HG02588 (cell line): ENCODE measurements around the gene TMEM184B.

ENCODE experiments used
- ATAC-seq: cut with Tn5 transposase; IDR thresholded peaks from one replicate; pipeline ENCODE4 v1.9.1; 2021; ENCODE audit warnings: mild to moderate bottlenecking, moderate library complexity; ENCODE audit not compliant: unreplicated experiment

Gene TMEM184B

DNA sequence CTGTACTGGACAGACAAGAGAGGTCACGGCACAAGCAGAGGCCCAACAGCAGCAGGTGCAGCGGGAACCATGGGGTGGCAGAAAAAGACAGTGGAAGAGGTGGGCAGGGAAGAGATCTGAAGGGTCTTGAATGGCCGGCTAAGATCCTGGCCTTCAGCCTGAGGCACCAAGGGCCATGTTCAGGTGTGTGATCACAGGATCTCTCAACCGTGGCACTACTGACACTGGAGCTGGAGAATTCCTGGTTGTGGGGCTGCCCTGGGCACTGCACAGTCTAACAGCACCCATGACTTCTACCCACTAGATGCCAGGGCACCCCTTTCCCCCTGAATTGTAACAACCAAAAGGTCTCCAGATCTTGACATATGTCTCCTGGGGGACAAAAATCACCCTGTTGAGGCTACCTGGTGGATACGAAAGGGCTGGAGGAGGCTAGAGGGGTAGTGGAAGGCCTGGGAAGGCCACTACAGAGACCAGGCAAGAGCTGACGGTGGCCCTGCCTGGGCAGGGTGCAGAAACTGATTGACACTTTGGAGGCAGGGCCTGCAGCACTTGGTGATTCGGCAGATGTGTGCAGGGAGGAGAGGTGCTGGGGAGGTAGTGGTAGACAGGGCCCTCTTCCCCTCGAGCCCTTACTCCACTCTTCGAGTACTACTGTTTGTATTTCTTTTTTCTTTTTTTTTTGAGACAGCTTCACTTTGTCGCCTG, 36.1 kb upstream of the TMEM184B start:
- no peak for ATAC-seq

DNA sequence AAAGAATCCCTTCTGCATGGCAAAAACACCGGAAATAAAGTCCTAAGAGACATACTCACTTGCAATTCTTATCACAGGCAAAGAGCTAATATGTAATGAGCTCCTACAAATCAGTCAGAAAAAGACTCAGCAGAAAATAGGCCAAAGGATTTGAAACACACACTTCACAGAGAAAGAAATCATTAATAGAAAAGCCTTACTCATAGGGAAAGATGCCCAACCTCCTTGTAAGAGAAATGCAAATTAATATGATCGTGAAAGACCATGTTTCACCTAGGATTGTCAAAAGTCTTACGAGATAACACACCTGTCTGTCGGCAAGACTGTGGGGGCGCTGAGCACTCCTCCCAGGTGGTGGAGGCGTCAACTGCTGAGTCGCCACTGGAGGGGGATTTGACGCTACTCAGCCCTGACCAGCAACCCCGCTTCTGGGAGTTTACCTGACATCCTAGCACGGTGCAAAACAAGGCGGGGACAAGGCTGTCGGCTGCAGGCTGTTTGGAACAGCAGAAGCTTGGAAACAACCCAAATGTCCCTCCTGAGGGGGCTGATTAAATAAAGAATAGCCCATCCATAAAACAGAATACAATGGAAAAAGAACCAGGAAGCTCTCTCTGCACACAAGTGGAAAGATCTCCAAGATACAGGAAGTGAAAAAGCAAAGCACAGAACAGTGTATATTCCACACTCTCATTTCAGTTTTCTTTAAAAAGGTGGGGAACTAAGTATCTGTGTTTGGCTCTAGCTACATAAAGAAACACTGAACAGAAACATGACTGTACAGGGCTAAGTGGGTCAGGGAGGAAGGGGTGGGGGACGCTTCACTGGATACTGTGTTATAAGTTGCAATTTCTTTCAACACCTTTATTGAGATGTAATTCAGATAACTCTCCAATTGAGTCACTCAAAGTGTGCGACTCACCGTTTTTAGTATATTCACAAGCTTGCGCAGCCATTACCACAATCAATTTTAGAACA, 33.0 kb upstream of the TMEM184B start:
- peak; percentile 65 for ATAC-seq

DNA sequence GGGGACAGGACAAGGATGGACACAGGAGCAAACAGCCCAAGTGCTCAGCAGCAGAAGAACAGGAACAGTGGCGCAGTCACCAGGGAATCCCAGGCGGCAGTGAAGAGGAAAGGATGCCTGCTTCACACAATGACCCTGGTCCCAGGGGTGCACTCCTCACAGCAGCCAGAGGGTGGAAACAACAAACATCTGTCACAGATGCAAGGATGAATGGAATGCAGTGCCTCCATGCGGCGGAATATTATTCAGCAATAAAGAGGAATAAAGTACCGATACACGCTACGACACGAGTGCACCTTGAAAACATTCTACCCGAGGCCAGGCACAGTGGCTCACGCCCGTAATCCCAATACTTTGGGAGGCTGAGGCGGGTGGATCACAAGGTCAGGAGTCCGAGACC, 31.7 kb upstream of the TMEM184B start:
- no peak for ATAC-seq

DNA sequence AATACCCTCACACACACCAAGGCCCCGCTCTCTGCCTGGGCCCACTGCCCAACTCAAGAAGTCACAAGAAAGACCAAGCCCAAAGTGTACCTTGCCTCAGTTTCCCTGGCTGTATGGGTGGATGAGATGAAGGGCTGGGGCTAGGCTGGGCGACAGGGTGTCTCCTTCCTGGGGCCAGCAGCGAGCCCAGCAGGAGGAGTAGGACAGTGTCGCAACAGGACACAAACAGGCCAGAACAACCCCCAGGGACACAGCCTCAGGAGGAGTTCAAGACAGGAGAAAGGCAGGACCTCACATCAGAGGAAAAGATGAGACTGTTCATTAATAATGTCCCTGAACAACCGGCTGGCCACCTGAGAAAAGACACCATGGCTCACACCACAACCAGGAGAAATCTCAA, 31.2 kb upstream of the TMEM184B start:
- no peak for ATAC-seq

DNA sequence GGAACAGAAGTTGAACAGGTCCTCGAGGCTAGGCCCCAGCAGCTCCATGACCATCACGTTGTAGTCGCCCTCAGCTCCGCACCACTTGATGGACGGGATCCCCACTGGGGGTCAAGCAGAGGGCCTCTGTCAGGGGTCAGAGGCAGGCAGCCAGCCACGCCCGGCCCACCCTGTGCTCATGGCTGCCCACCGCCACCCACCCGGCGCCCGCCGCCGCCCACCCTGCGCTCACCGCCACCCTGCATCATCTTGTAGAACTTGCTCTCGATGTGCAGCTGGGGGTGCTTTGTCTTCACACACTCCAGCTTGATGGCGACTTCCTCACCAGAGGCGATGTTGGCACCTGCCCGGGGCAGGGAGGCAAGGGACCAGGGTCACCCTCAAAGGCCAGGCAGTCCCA, 30.1 kb upstream of the TMEM184B start:
- ATAC-seq = no peak

DNA sequence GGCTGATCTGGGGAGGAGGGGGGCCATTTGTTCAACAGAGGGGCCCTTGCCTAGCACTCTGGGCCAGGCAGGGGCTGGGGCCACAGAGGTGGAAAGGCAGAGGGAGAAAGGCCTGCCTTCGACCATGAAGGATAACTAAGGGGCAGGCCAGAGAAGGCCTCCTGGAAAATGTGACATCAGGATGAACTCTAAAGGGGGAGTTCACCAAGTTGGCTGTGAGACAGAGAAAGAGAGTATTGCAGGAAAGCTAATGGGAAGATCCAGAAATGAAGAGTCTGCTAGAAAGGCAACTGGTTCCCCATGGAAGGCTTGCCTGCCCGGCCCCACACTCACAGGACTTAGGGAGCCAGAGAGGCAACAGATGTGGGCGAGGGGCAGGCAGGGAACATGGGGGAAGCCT, 28.1 kb upstream of the TMEM184B start:
- ATAC-seq = no peak

DNA sequence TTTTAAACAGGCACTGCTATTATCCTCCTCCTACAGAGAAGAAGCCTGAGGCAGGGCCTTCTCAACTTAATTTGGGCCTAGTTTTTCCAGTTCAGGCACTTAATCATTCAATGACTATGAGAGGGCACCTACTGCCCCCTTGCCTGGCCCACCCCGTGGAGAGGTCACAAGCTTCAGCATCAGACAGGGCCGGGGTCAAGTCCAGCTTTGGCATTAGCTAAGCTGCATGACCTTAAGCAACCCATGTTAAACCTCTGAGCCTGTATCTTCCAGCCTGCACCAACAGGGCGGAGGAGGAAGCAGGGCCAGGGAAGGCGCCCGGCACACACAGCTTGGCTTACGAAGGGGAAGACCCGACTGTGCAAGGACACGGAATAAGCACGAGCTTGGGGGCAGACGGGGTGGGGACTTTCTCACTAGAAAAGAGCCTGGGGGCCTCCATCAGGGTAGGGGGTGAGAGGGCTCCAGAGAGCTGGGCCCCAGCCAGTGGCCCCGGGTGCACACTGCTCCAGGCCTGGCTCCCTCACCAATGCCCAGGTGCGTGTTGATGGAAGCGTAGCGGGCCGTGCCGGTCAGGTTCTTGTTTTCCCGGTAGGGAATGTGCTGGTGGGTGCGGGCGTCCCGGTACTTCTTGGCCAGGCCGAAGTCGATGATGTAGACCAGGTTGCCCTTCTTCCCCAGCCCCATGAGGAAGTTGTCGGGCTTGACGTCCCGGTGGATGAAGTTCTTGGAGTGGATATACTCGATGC, 27.6 kb upstream of the TMEM184B start:
- no peak for ATAC-seq

DNA sequence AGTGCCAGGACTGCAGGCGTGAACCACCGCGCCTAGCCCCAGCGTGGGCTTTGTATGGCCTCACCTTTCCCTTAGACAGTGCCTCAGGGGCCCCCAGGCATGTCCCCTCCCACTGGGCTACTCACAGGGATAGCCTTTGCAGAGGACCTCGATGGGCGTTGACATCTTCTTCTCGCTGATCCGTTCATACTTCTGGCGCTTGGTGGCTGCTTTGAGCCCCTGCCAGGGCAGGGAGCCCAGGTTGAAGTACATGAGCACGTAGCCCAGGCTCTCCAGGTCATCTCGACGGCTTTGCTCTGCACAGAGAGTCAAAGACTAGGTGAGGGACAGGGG, 26.9 kb upstream of the TMEM184B start:
- ATAC-seq = no peak

DNA sequence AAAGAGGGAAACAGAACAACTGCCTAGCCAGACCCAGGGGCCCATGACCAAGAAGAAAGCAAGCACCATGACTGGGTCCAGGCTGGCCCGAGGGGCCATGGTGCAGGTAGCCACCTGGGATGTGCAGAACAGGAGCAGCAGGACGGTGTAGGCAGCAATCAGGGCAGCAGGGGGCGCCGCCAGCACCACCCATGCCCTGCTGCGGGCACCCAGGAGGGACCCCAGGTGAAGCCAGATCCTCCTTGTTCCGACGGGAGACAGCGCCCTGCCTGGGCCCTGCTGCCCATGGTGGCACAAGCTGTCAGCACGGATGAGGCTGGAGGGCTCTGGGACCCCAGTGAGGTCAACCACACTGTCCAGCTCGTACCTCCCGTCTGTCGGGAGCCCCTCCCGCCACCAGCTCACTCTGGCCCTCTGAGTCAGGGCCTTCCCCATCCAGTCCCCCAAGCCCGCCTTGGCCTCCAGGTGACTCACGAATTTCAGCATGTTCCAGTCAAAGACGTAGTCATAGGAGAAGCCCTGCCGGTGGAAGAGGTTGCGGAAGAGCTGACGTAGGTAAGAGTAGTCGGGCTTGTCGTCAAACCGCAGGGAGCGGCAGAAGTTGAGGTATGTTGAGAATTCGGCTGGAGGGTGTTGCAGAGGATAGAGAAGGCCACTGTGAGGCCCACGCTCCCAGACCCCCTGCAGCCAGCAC, 25.6 kb upstream of the TMEM184B start:
- ATAC-seq = no peak

DNA sequence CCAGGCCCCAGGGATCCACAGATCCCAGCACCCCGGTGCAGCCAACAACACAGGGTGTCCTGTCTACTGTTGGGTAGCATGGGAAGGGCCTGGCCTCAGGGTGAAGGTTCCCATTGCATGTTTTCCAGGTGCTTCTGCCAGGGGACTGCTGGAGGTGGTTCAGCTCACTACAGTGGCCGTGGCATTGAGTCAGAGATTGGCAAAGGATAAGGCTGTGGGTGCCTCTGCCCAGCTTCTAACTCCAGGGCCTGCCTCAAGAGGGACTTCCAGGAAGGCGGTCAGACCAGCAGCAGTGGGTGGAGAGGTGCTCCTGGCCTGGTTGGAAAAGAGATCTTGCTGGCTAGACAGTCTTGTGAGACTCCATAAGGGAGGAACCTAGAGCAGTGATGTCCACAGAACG, 23.6 kb upstream of the TMEM184B start:
- ATAC-seq = no peak

DNA sequence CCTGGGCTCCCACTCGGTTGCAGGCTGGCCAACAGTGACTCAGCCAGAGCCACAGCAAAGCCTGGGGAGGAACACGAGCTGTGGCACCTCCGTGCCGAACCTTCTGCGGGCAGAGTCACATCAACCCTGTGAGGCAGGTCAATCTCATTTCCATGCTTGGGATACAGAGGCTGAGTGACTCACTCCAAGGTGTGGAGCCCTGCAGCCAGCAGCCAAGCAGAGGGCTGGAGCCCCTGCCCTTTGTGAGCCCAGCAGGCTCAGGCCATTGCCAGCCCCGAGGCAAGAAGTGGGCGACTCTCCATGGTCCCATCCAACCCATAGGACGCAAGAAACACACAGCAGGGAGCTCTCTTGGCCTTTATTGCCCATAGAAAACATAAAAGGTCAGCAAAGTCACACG, 23.1 kb upstream of the TMEM184B start:
- ATAC-seq = no peak

DNA sequence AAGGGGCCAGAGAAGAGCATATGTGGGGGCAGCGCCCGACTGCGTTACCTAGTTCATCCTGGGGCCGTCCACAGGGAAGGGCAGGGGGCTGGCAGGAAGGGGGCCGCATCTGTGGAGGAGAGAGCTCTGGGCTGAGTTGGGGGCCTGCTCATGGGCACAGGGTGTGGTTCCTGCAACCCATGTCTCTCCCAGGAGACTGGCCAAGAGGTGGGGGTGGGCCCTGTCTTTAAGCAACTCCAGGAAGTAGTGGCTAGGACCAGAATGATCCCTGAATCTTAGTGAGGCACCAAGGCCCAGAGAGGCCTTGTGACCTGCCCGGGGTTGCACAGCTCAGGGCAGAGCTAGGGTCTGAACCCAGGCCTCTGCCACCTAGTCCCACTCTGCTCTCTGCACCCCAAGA, 22.5 kb upstream of the TMEM184B start:
- ATAC-seq = no peak

DNA sequence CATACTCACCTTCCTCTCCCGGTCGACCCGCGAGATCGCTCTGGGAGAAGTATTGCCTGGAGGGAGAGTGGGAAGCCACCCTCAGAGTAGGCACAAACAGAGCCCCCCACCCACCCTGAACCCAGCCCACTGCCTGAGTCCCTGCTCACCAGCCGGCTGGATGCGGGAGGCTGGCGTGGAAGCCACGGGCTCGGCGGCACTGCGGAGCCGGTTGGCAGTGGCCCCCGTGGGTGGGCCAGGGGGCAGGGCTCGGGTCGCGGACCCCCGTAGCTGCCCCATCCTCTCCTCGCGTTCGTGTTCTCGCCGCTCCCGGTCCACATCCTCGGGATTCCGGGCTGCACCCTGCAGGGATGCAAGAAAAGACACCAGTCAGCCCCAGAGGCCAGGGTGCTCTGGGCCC, 21.4 kb upstream of the TMEM184B start:
- no peak for ATAC-seq

DNA sequence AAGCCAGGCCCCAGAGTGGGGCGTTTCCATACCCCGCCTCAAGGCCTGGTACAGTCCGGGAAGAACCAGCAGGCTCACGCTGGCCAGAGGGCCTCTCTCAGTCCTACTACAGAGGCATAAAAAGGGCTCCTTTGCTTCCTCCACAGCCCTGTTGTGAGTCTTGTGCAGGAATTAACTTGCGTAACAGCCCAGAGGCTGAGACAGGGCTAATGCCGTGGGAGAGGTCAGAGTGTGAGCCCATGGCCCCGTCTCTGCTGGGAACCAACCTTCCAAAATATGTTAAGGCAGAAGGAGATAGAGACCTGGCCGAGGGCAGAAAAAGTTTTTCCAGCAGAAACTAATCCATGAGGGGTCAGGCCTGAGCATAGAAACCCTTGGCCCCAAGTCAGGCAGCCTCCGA, 19.9 kb upstream of the TMEM184B start:
- no peak for ATAC-seq

DNA sequence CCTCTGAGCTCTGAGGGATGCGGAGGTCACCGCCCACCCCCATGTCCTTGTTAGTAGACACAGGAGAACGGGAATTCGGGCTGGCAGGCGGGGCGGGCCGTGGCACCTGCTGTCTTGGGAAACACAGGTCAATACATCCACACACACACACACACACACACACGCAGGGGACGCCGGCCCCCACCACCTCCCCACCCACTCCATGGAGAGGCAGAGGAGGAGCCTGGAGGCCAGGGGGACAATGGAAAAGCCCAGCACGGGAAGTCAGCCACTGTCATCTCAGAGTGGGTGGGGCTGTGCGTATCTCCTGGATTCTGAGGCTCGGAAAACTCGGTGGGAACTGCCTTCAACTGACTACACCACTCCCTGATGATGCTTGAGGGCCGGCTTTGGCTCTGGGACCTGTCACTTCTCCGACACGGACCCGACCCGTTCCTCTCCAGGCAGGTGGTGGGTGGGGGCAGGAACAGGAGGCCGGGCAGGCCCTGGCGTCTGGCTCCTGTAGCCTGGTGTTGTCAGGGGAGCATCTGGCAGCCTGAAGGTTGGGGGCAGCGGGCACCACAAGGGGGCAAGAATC, 18.5 kb upstream of the TMEM184B start:
- ATAC-seq = no peak

DNA sequence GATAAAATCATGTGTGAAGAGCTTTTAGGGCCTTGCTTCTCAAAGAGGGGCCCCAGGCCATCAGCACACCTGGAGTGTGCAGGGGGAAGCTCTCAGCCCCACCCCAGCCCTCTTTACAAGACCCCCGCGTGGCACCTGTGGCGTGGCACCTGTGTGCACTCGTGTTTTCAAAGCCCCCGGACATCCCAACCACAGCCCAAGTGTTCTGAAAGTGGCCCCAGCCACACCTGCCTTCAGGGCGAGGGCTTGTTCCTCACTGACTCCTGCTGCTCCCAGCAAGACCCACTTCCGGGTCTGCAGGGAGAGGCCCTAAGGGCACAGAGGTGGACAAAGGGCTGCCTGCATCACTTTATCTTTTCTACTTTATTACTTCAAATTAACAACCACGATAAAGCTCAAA, 17.5 kb upstream of the TMEM184B start:
- no peak for ATAC-seq

DNA sequence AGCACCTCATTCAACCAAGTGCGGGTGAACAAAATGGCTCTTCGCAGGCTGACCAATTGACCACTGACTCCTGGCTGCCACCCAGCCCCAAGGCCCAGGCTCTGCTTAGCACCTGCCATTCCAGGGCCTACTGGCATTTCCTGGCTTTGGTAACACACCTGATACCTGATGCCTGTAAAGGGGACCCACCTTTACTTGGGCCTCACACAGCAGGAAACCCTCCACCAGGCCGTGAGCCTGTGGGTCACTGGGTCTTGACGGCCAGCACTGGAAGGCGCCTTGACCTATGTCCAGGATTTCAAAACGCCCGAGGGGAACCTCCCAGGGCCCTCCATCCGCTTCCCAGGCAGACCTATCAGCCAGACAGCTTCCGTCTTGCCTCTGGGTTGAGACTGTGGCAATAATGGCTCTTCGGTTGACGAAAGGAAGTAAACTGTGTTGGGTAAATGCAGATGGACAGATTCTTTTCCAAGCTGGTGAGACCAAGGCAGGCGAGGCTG, 16.8 kb upstream of the TMEM184B start:
- ATAC-seq = no peak

DNA sequence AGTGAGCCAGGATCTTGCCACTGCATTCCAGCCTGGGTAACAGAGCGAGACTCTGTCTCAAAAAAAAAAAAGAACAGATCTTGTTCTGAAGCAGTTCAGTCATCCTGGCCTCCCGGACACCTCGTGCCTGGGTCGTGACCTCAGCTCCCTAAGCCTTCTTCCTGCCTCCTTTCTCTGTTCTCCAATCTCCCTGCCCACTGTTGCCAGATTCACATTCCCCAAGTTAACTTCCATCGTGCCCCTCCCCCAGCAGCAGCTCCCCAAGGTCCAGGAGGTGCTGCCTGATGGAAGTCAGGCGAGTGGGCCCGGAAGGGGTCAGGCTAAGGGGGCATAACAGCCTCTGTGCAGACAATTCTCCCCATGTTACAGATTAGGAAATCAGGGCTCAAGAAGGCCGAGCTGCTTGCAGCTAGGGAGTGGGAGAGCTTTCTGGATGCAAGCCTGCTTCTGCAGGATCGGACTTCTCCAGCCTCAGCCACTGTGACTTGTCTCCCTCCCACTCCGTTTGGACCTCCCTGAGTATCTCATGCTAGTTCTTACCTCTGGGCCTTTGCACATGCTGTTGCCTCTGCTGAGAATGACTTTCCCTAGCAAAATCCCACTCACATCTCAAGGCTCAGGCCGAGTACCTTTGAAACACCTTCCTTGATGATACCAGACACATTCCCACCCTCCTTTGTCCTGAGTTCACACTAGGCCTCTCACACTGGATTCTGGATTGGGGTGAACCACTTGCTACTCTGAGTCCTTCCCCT, 14.3 kb upstream of the TMEM184B start:
- no peak for ATAC-seq

DNA sequence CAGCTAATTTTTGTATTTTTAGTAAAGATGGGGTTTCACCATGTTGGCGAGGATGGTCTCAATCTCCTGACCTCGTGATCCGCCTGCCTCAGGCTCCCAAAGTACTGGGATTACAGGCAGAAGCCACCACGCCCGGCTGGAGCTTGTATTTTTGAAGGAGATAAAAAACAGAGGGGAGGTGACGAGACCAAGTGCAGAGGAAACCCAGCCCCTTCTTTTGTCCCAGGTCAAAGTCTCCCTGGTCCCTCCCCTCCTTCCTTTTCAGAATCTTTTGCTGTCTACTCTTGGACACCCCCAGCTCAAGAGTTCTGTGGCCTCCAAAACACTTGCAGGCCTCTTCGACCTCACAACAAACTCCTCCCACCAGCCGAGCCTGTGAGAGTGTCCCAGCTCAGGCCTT, 12.2 kb upstream of the TMEM184B start:
- ATAC-seq = no peak

DNA sequence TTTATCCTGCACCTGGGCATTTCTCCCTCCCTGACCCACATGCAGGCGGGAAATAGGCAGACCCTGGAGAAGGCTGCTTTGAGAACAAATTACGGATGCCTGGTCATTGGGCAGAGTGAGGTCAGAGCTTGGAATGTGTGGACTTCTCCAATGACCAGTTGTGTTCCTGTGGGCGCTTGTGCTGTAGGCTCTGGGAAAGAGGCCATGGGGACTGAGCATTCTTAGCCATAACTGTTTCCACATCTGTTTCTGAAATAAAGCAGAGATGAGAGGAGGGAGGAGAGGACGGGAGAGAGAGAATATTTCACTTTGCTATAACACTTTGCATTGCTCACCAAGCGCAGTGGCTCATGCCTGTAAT, 11.2 kb upstream of the TMEM184B start:
- no peak for ATAC-seq
